NCI-H460 (cell line): ENCODE data around the gene OR10J4. TPM values are rescaled to one million over a fixed set of nuclear protein-coding genes. Genes with fewer than 3 reads are reported as not detected.

ENCODE experiments used
- total RNA-seq: library from RNA; depleted of rRNA; stranded (reverse); fragments of >200 nt; shearing (Covaris generic); gene quantifications from 2 replicates; pipeline ENCODE4 v1.2.3, GENCODE V29; 2014; rRNA removed

The OR10J4 gene
- total RNA-seq, 1 experiment from 2014 or later, result not detected

Other genes starting within 250 kb of the OR10J4 start
- gene ACKR1, start 227.3 kb upstream of the OR10J4 start, total RNA-seq, result not detected in 2 replicates
- gene FCER1A, start 129.9 kb upstream of the OR10J4 start, total RNA-seq, result 0.15 TPM in 1 of 2 replicates, not detected in the other
- gene OR10J1, start 7.5 kb downstream of the OR10J4 start, total RNA-seq, result 0.05 TPM in 1 of 2 replicates, not detected in the other
- gene OR10J5, start 103.8 kb downstream of the OR10J4 start, total RNA-seq, result not detected in 2 replicates
- not detected in 2 replicates for gene APCS, start 155.6 kb downstream of the OR10J4 start, total RNA-seq